Skeletal muscle satellite cell (primary cell): Measurements from ENCODE around the gene CCL24.
"Not testable (repeated sequence)": the region's sequence is repeated elsewhere in the genome, so short reads cannot be mapped to it uniquely, and the experiment has no call there.

ENCODE experiments used
- H3K27me3 ChIP-seq: 2 replicates; pipeline ENCODE4 v1.7.0; 2013; ENCODE audit warnings: low read length; ENCODE audit not compliant: control insufficient read depth, insufficient read depth
- H3K36me3 ChIP-seq: 2 replicates; pipeline ENCODE4 v1.7.0; 2013; ENCODE audit warnings: mild to moderate bottlenecking, control low read depth, low read length; ENCODE audit not compliant: insufficient read depth
- H3K4me1 ChIP-seq: 2 replicates; pipeline ENCODE4 v1.7.0; 2013; ENCODE audit warnings: low read length; ENCODE audit not compliant: control insufficient read depth, insufficient read depth
- H3K4me2 ChIP-seq: 2 replicates; pipeline ENCODE4 v1.7.0; 2013; ENCODE audit warnings: mild to moderate bottlenecking, low read length
- H3K4me3 ChIP-seq: 2 replicates; pipeline ENCODE4 v1.7.0; 2013; ENCODE audit warnings: low read length
- H3K9ac ChIP-seq: 2 replicates; pipeline ENCODE4 v1.7.0; 2013; ENCODE audit warnings: mild to moderate bottlenecking, low read depth, low read length, moderate library complexity
- H3K9me3 ChIP-seq: replicated peaks from 2 replicates; pipeline ENCODE4 v1.7.0; 2013; ENCODE audit warnings: mild to moderate bottlenecking, control low read depth, low read length

Gene CCL24

GRCh38 chr7:75804004-75804403 is 9.6 kb downstream of the CCL24 start:
- H3K9me3 ChIP-seq, result peaks cover 9% of the 10 kb centered on the region
- no peaks in the 10 kb centered on the region for H3K36me3 ChIP-seq
- no peak overlapping the region for H3K4me2 ChIP-seq
- H3K4me3 ChIP-seq, result no peak overlapping the region
- H3K4me1 ChIP-seq, result no peaks in the 10 kb centered on the region
- no peak overlapping the region for H3K9ac ChIP-seq
- H3K27me3 ChIP-seq, result peaks cover 5% of the 10 kb centered on the region

GRCh38 chr7:75802552-75802821 is 11.1 kb downstream of the CCL24 start:
- H3K27me3 ChIP-seq, result peaks cover 9% of the 10 kb centered on the region

GRCh38 chr7:75798770-75799169 is 14.8 kb downstream of the CCL24 start:
- Histone ChIP-seq H3K27me3 (peaks cover 26% of the 10 kb centered on the region), H3K4me3 (no peak overlapping the region), H3K4me2 (no peak overlapping the region), H3K4me1 (no peaks in the 10 kb centered on the region), H3K36me3 (no peaks in the 10 kb centered on the region), H3K9ac (no peak overlapping the region), H3K9me3 (no peaks in the 10 kb centered on the region)

More at GRCh38 chr7:75802552-75802821, 11.1 kb downstream of the CCL24 start:
- Histone ChIP-seq H3K4me3 (no peak overlapping the region), H3K4me1 (no peaks in the 10 kb centered on the region), H3K9ac (no peak overlapping the region), H3K9me3 (peaks cover 9% of the 10 kb centered on the region), H3K36me3 (no peaks in the 10 kb centered on the region), H3K4me2 (no peak overlapping the region)

- Histone ChIP-seq H3K9ac (no peak overlapping the region), H3K27me3 (peaks cover 21% of the 10 kb centered on the region), H3K9me3 (no peaks in the 10 kb centered on the region), H3K36me3 (no peaks in the 10 kb centered on the region), H3K4me1 (peaks cover 5% of the 10 kb centered on the region), H3K4me3 (no peak overlapping the region), H3K4me2 (no peak overlapping the region)
These were observed 17.2 kb downstream of the CCL24 start for GRCh38 chr7:75796420-75796819.

GRCh38 chr7:75795831-75796285 is 17.7 kb downstream of the CCL24 start:
- H3K4me2 ChIP-seq, result no peak overlapping the region
- H3K4me1 ChIP-seq, result peaks cover 8% of the 10 kb centered on the region
- H3K36me3 ChIP-seq, result no peaks in the 10 kb centered on the region
- no peaks in the 10 kb centered on the region for H3K9me3 ChIP-seq
- peaks cover 21% of the 10 kb centered on the region for H3K27me3 ChIP-seq
- no peak overlapping the region for H3K4me3 ChIP-seq
- no peak overlapping the region for H3K9ac ChIP-seq

GRCh38 chr7:75793676-75794075 is 19.9 kb downstream of the CCL24 start:
- Histone ChIP-seq H3K27me3 (peaks cover 18% of the 10 kb centered on the region), H3K9me3 (no peaks in the 10 kb centered on the region), H3K36me3 (no peaks in the 10 kb centered on the region), H3K4me3 (no peak overlapping the region), H3K4me1 (peaks cover 8% of the 10 kb centered on the region), H3K9ac (no peak overlapping the region), H3K4me2 (no peak overlapping the region)

GRCh38 chr7:75792567-75792966 is 21.0 kb downstream of the CCL24 start:
- H3K4me3 ChIP-seq, H3K4me2 ChIP-seq, H3K9me3 ChIP-seq, H3K9ac ChIP-seq, H3K4me1 ChIP-seq, H3K36me3 ChIP-seq: not testable (repeated sequence)
- H3K27me3 ChIP-seq, result peaks cover 17% of the 10 kb centered on the region

- peaks cover 8% of the 10 kb centered on the region for H3K4me1 ChIP-seq
- H3K4me2 ChIP-seq, result no peak overlapping the region
- no peak overlapping the region for H3K9ac ChIP-seq
These were observed 24.2 kb downstream of the CCL24 start for GRCh38 chr7:75789361-75789924.

GRCh38 chr7:75788154-75788847 is 25.3 kb downstream of the CCL24 start:
- not testable (repeated sequence) for H3K4me3 ChIP-seq, H3K27me3 ChIP-seq, H3K4me2 ChIP-seq, H3K9me3 ChIP-seq, H3K9ac ChIP-seq, H3K4me1 ChIP-seq, H3K36me3 ChIP-seq

More at GRCh38 chr7:75789361-75789924, 24.2 kb downstream of the CCL24 start:
- H3K27me3 ChIP-seq, result peaks cover under 1% of the 10 kb centered on the region
- no peaks in the 10 kb centered on the region for H3K36me3 ChIP-seq
- no peak overlapping the region for H3K4me3 ChIP-seq
- H3K9me3 ChIP-seq, result no peaks in the 10 kb centered on the region

- H3K36me3 ChIP-seq, H3K4me2 ChIP-seq, H3K4me1 ChIP-seq, H3K4me3 ChIP-seq, H3K9me3 ChIP-seq, H3K9ac ChIP-seq: not testable (repeated sequence)
- H3K27me3 ChIP-seq, result peaks cover 18% of the 10 kb centered on the region
These were observed 30.5 kb downstream of the CCL24 start for GRCh38 chr7:75783058-75783457.

GRCh38 chr7:75780647-75781273 is 32.8 kb downstream of the CCL24 start:
- peaks cover 18% of the 10 kb centered on the region for H3K27me3 ChIP-seq
- not testable (repeated sequence) for H3K4me1 ChIP-seq, H3K4me2 ChIP-seq, H3K4me3 ChIP-seq, H3K9me3 ChIP-seq, H3K36me3 ChIP-seq, H3K9ac ChIP-seq

- H3K4me3 ChIP-seq, H3K4me1 ChIP-seq, H3K36me3 ChIP-seq, H3K9me3 ChIP-seq, H3K9ac ChIP-seq: not testable (repeated sequence)
- Histone ChIP-seq H3K4me2 (peak overlapping the region; percentile 50), H3K27me3 (peaks cover 18% of the 10 kb centered on the region)
These were observed 34.1 kb downstream of the CCL24 start for GRCh38 chr7:75779516-75779915.
